CD4-positive, CD25-positive, alpha-beta regulatory T cell (primary cell): Measurements from ENCODE around the gene GPI. TPM values are rescaled to one million over a fixed set of nuclear protein-coding genes. Genes with fewer than 3 reads are reported as not detected.
A peak's percentile ranks its signal among the peaks of the same experiment; 100 is the strongest.
"Not testable (repeated sequence)": the region's sequence is repeated elsewhere in the genome, so short reads cannot be mapped to it uniquely, and the experiment has no call there.

Experiments used
- ATAC-seq, 2 donors: fragments of 150-1000 bp; cut with Tn5 transposase; one replicate each; pipeline ENCODE4 v1.10.0; 2021; ENCODE audit warnings: low read depth in 2 of 2, moderate number of reproducible peaks in 2 of 2, moderate library complexity in 1 of 2
- DNase-seq, 3 donors: peaks; one replicate each; pipeline versions ENCODE4 v3.0.0 to v3.0.0-alpha.2; 2012 to 2022; ENCODE audit warnings: mixed read lengths in 1 of 3
- H3K27ac ChIP-seq: one replicate; pipeline ENCODE4 v1.7.0; 2013; ENCODE audit warnings: mild to moderate bottlenecking, low read length; ENCODE audit not compliant: insufficient read depth, poor library complexity, severe bottlenecking
- H3K27me3 ChIP-seq: one replicate; pipeline ENCODE4 v1.7.0; 2013; ENCODE audit warnings: low read length; ENCODE audit not compliant: control insufficient read depth, insufficient read depth
- H3K36me3 ChIP-seq: one replicate; pipeline ENCODE4 v1.7.0; 2013; ENCODE audit warnings: mild to moderate bottlenecking, low read length, moderate library complexity; ENCODE audit not compliant: control insufficient read depth, insufficient read depth
- H3K4me1 ChIP-seq: 2 replicates; pipeline ENCODE4 v1.7.0; 2013; ENCODE audit warnings: mild to moderate bottlenecking, low read length; ENCODE audit not compliant: insufficient read depth, control insufficient read depth, poor library complexity, severe bottlenecking
- H3K4me3 ChIP-seq: one replicate; pipeline ENCODE4 v1.7.0; 2013; ENCODE audit warnings: low read depth, mild to moderate bottlenecking, low read length, moderate library complexity
- H3K9me3 ChIP-seq, 2 experiments: 1 replicate in 1 of 2; 2 replicates in 1 of 2; pipeline ENCODE4 v1.7.0; 2013; ENCODE audit warnings: low read length in 2 of 2, mild to moderate bottlenecking in 1 of 2, moderate library complexity in 1 of 2; ENCODE audit not compliant: control insufficient read depth in 2 of 2
- H3K27ac Mint-ChIP-seq, 3 donors: one replicate each; pipeline ENCODE4 v1.8.0; 2020 to 2022; ENCODE audit warnings: mild to moderate bottlenecking in 3 of 3, mixed read lengths in 3 of 3, moderate library complexity in 2 of 3
- H3K27me3 Mint-ChIP-seq: one replicate; pipeline ENCODE4 v1.8.0; 2022; ENCODE audit warnings: mild to moderate bottlenecking, mixed read lengths
- H3K36me3 Mint-ChIP-seq: one replicate; pipeline ENCODE4 v1.8.0; 2020; ENCODE audit warnings: mixed read lengths
- H3K4me1 Mint-ChIP-seq, 4 donors: one replicate each; pipeline ENCODE4 v1.8.0; 2020 to 2022; ENCODE audit warnings: mixed read lengths in 4 of 4, mild to moderate bottlenecking in 1 of 4
- H3K4me3 Mint-ChIP-seq, 4 donors: one replicate each; pipeline ENCODE4 v1.8.0; 2020 to 2022; ENCODE audit warnings: mild to moderate bottlenecking in 4 of 4, mixed read lengths in 4 of 4, moderate library complexity in 3 of 4
- H3K9me3 Mint-ChIP-seq, 7 donors: one replicate each; pipeline ENCODE4 v1.8.0; 2020 to 2022; ENCODE audit warnings: mixed read lengths in 7 of 7, mild to moderate bottlenecking in 3 of 7, moderate library complexity in 2 of 7
- polyA plus RNA-seq, 4 donors: library from polyadenylated mRNA; unstranded; fragments of 300-500 nt; fragmentation: Illumina TruSeq; gene quantifications; one replicate each; pipeline ENCODE4 v1.2.3, GENCODE V29; 2021
- total RNA-seq: library from RNA; stranded (reverse); gene quantifications from one replicate; pipeline ENCODE4 v1.2.3, GENCODE V29; 2022

GPI gene
- total and polyA plus RNA-seq, 5 donors from 2014 or later: 116 to 148 (median 143) TPM

DNA sequence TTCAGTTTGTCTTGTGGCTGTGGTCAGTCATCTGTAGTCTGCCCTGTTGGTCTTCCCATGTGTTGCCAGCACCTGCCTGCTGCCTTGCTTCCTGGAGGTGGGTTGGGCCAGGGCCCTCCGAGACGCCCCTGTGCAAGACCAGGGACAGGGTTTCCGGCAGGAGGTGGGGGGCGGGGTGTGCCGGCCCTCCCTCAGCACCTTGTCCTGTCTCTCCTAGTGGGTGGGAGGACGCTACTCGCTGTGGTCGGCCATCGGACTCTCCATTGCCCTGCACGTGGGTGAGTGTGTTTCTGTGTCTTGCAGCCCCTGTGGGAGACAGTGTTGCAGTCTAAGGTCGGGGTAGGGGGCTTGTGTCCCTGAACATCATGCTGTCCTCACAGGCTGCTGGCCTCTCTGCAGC lies 28.0 kb downstream of the GPI start:
- no peaks in the 10 kb centered on the region for H3K9me3 Mint-ChIP-seq
- H3K27me3 Mint-ChIP-seq: no peaks in the 10 kb centered on the region
- H3K27ac Mint-ChIP-seq: no peak overlapping the region
- H3K4me1 Mint-ChIP-seq: no peaks in the 10 kb centered on the region
- H3K27ac ChIP-seq: no peak overlapping the region
- no peaks in the 10 kb centered on the region for H3K9me3 ChIP-seq
- H3K4me3 ChIP-seq: no peak overlapping the region
- H3K27me3 ChIP-seq: no peaks in the 10 kb centered on the region
- no peaks in the 10 kb centered on the region for H3K4me1 ChIP-seq
- peaks cover 4% of the 10 kb centered on the region for H3K36me3 Mint-ChIP-seq
- ATAC-seq (no peak), DNase-seq (no peak)
- peaks cover 78% of the 10 kb centered on the region for H3K36me3 ChIP-seq
- no peak overlapping the region for H3K4me3 Mint-ChIP-seq

DNA sequence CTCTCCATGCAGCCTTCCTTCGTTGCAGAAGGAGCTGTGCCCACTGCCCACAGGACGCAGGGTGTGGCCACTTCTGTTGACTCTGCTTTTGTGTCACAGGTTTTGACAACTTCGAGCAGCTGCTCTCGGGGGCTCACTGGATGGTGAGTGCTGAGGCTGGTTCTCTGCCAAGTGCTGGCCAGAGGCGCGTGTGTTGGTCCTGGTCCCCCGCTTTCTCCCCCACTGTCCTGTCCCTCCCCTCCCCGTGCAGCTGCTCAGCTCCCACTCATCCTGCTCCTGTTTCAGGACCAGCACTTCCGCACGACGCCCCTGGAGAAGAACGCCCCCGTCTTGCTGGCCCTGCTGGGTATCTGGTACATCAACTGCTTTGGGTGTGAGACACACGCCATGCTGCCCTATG lies 28.6 kb downstream of the GPI start:
- H3K4me1 ChIP-seq: no peaks in the 10 kb centered on the region
- Mint-ChIP-seq H3K27ac (no peak overlapping the region), H3K36me3 (peaks cover 4% of the 10 kb centered on the region), H3K27me3 (no peaks in the 10 kb centered on the region), H3K4me3 (no peak overlapping the region), H3K4me1 (no peaks in the 10 kb centered on the region), H3K9me3 (no peaks in the 10 kb centered on the region)
- no peak overlapping the region for H3K27ac ChIP-seq
- DNase-seq (no peak), ATAC-seq (no peak)
- no peaks in the 10 kb centered on the region for H3K9me3 ChIP-seq
- peaks cover 79% of the 10 kb centered on the region for H3K36me3 ChIP-seq
- H3K4me3 ChIP-seq: no peak overlapping the region
- no peaks in the 10 kb centered on the region for H3K27me3 ChIP-seq

DNA sequence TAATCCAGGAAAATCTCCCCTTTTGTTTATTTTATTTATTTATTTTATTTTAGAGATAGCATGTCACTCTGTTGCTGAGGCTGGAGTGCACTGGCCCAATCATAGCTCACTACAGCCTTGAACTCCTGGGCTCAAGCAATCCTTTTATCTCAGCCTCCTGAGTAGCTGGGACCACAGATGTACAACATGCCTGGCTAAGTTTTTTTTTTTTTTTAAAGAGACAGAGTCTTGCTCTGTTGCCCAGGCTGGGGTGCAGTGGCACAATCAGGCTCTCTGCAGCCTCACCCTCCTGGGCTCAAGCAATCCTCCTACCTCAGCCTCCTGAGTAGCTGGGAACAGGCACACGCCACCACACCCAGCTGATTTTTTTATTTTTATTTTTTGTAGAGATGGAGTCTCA lies 32.9 kb downstream of the GPI start:
- H3K9me3 ChIP-seq: no peaks in the 10 kb centered on the region
- no peak for ATAC-seq
- peaks cover 67% of the 10 kb centered on the region for H3K36me3 ChIP-seq
- no peak overlapping the region for H3K4me3 ChIP-seq
- H3K27ac Mint-ChIP-seq: no peak overlapping the region
- peaks cover 20% of the 10 kb centered on the region for H3K36me3 Mint-ChIP-seq
- no peaks in the 10 kb centered on the region for H3K9me3 Mint-ChIP-seq
- no peaks in the 10 kb centered on the region for H3K4me1 ChIP-seq
- no peak overlapping the region for H3K27ac ChIP-seq
- no peaks in the 10 kb centered on the region for H3K27me3 ChIP-seq
- H3K4me3 Mint-ChIP-seq: no peak overlapping the region
- no peaks in the 10 kb centered on the region for H3K4me1 Mint-ChIP-seq
- H3K27me3 Mint-ChIP-seq: no peaks in the 10 kb centered on the region
- DNase-seq: no peak

DNA sequence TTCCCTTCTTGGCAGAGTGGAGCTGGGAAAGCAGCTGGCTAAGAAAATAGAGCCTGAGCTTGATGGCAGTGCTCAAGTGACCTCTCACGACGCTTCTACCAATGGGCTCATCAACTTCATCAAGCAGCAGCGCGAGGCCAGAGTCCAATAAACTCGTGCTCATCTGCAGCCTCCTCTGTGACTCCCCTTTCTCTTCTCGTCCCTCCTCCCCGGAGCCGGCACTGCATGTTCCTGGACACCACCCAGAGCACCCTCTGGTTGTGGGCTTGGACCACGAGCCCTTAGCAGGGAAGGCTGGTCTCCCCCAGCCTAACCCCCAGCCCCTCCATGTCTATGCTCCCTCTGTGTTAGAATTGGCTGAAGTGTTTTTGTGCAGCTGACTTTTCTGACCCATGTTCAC lies 34.9 kb downstream of the GPI start:
- H3K36me3 ChIP-seq: peaks cover 49% of the 10 kb centered on the region
- Mint-ChIP-seq H3K4me1 (peaks cover 2 to 10% (median 9%) of the 10 kb centered on the region in 4 donors), H3K4me3 (no peak overlapping the region), H3K27ac (no peak overlapping the region), H3K36me3 (peaks cover 20% of the 10 kb centered on the region), H3K9me3 (no peaks in the 10 kb centered on the region), H3K27me3 (no peaks in the 10 kb centered on the region)
- no peak overlapping the region for H3K27ac ChIP-seq
- H3K9me3 ChIP-seq: no peaks in the 10 kb centered on the region
- H3K4me3 ChIP-seq: no peak overlapping the region
- H3K4me1 ChIP-seq: peaks cover 7% of the 10 kb centered on the region
- no peak for ATAC-seq
- no peak for DNase-seq
- H3K27me3 ChIP-seq: no peaks in the 10 kb centered on the region

DNA sequence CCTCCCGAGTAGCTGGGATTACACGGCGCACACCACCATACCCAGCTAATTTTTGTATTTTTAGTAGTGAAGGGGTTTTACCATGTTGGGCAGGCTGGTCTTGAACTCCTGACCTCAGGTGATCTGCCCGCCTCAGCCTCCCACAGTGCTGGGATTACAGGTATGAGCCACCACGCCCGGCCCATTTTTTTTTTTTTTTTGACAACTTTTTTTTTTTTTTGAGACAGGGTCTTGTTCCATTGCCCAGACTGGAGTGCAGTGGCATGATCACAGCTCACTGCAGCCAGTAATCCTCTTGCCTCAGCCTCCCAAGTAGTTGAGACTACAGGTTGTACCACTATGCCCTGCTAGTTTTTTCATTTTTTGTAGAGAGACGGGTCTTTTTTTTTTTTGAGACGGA lies 35.8 kb downstream of the GPI start:
- H3K27ac ChIP-seq, H3K27me3 Mint-ChIP-seq, H3K27me3 ChIP-seq, H3K4me3 Mint-ChIP-seq, DNase-seq, H3K4me1 ChIP-seq, H3K27ac Mint-ChIP-seq, H3K4me3 ChIP-seq, H3K9me3 Mint-ChIP-seq, ATAC-seq, H3K9me3 ChIP-seq: not testable (repeated sequence)
- peaks cover 16% of the 10 kb centered on the region for H3K36me3 Mint-ChIP-seq
- H3K4me1 Mint-ChIP-seq: peaks cover 2 to 15% (median 9%) of the 10 kb centered on the region in 4 donors
- peaks cover 42% of the 10 kb centered on the region for H3K36me3 ChIP-seq

DNA sequence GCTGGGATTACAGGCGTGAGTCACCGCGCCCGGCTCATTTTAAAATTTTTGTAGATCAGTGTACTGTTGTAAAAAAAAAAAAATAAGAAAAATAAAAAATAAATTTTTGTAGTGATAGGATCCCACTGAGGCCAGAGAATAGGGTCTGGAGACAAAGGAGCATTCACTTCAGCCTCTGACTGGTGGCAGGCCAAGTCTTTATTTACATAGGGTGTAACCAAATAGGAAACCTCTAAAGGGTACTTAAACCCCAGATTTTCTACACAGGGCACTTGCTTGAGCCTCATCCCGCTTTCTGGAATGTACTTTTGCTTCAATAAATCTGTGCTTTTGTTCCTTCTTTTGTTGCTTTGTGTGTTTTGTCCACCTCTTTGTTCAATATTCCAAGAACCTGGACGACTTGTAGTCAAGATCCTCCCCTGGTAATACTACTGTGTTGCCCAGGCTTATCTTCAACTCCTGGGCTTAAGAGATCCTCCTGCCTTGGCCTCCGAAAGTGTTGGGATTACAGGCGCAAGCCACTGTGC lies 37.1 kb downstream of the GPI start:
- H3K36me3 ChIP-seq: peaks cover 32% of the 10 kb centered on the region
- no peaks in the 10 kb centered on the region for H3K9me3 Mint-ChIP-seq
- H3K27ac ChIP-seq: no peak overlapping the region
- peaks cover 2 to 21% (median 9%) of the 10 kb centered on the region in 4 donors for H3K4me1 Mint-ChIP-seq
- H3K27me3 ChIP-seq: no peaks in the 10 kb centered on the region
- no peak overlapping the region for H3K4me3 ChIP-seq
- H3K4me1 ChIP-seq: peaks cover 7% of the 10 kb centered on the region
- H3K9me3 ChIP-seq: no peaks in the 10 kb centered on the region
- ATAC-seq: no peak
- H3K27me3 Mint-ChIP-seq: no peaks in the 10 kb centered on the region
- no peak for DNase-seq
- no peak overlapping the region for H3K4me3 Mint-ChIP-seq
- peaks cover 16% of the 10 kb centered on the region for H3K36me3 Mint-ChIP-seq
- H3K27ac Mint-ChIP-seq: peak overlapping the region in 1 of 3 donors; percentile 23

DNA sequence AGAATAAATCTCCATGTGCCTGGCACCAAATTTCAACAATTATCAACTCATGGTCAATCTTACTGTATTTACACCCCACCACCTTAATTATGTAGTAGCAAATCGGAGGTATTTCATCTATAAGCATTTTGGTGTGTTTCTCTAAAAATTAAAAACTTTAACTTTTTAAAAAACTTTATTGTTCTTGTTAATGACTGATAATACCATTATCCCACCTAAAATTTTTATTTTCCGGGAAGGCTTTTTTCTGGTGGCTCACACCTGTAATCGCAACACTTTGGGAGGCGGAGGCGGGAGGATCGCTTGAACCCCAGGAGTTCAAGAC lies 38.8 kb downstream of the GPI start:
- Mint-ChIP-seq H3K27me3 (no peaks in the 10 kb centered on the region), H3K27ac (peak overlapping the region; percentile 71 to 88 (median 79)), H3K4me1 (peaks cover 2 to 34% (median 12%) of the 10 kb centered on the region in 4 donors), H3K4me3 (peak overlapping the region; percentile 91 to 99 (median 95)), H3K9me3 (no peaks in the 10 kb centered on the region), H3K36me3 (peaks cover 18% of the 10 kb centered on the region)
- Histone ChIP-seq H3K4me3 (peak overlapping the region; percentile 82), H3K27me3 (no peaks in the 10 kb centered on the region), H3K9me3 (no peaks in the 10 kb centered on the region), H3K36me3 (peaks cover 19% of the 10 kb centered on the region), H3K4me1 (peaks cover 7% of the 10 kb centered on the region), H3K27ac (peak overlapping the region; percentile 77)
- DNase-seq (no peak), ATAC-seq (no peak)

DNA sequence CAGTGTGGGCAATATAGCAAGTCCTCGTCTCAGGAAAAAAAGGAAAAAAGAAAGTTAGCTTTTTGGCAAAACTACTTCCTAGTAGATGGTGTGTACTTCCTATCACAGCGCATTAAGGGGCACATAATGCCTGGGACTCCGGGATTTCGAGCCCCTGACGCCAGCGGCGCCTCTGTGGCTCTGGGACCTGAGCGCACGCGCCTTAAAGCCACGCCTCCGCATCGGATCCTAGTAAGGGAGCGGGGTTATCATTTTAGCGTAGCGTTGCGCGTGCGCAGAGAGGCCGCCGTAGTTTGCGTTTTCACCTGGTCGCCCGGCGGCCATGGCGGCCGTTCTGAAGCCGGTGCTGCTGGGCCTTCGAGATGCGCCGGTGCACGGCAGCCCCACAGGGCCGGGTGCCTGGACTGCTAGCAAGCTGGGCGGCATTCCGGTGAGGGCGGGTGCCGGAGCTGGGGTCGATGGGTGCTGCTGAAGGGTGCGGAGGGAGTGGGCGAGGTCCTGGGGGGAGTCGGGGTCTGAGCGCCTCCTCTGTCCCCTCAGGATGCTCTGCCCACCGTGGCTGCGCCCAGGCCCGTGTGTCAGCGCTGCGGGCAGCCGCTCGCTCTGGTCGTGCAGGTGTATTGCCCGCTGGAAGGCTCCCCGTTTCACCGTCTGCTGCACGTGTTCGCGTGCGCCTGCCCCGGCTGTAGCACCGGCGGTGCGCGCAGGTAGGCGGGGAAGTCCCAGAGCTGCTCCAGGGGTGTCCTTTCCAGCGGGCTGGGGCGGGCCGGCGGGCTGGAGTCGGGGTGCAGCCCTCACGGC lies 39.3 kb downstream of the GPI start, which contains the start of gene PDCD2L:
Gene PDCD2L (plus strand): TSS at position 291 of the 801 bp plus-strand sequence. CDS start 32 bp downstream, at position 323.
- Mint-ChIP-seq H3K36me3 (peaks cover 20% of the 10 kb centered on the region), H3K4me3 (peak within 1 kb of the TSS; percentile 91 to 99 (median 95)), H3K27ac (peak within 1 kb of the TSS; percentile 71 to 88 (median 79)), H3K27me3 (no peaks in the 10 kb centered on the region), H3K4me1 (peaks cover 2 to 34% (median 12%) of the 10 kb centered on the region in 4 donors), H3K9me3 (no peaks in the 10 kb centered on the region)
- H3K27me3 ChIP-seq: no peaks in the 10 kb centered on the region
- peaks cover 19% of the 10 kb centered on the region for H3K36me3 ChIP-seq
- H3K4me1 ChIP-seq: peaks cover 7% of the 10 kb centered on the region
- peak; percentile 92 for ATAC-seq
- peak within 1 kb of the TSS; percentile 82 for H3K4me3 ChIP-seq
- peak; percentile 87 to 94 (median 89) for DNase-seq
- H3K27ac ChIP-seq: peak within 1 kb of the TSS; percentile 77
- no peaks in the 10 kb centered on the region for H3K9me3 ChIP-seq
